ENCODE results near the gene PEX5L. TPM values are rescaled to one million over a fixed set of nuclear protein-coding genes. Genes with fewer than 3 reads are reported as not detected.

Gene PEX5L
- total RNA-seq, 2 experiments from 2014 or later = not detected

DNA sequence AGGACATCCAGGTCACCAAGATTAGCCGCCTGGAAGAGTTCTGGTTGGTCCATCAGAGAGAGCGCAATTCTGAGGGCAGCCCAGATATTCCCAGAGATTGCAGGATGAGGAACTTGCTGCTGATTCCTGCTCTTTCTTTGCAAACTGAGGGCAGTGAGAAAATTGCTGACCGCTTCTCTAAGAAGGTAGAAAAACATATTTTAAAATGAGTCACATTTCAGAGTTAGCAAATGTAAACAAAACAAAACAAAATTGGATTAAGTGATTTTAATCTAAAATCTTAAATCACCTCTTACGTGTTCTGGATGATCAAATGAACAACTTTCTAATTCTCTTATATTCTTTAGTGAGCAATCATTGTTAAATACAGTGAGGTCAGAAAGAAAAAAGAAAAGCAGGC, 234.9 kb downstream of the PEX5L start:
- TF ChIP-seq, protein P1, sequence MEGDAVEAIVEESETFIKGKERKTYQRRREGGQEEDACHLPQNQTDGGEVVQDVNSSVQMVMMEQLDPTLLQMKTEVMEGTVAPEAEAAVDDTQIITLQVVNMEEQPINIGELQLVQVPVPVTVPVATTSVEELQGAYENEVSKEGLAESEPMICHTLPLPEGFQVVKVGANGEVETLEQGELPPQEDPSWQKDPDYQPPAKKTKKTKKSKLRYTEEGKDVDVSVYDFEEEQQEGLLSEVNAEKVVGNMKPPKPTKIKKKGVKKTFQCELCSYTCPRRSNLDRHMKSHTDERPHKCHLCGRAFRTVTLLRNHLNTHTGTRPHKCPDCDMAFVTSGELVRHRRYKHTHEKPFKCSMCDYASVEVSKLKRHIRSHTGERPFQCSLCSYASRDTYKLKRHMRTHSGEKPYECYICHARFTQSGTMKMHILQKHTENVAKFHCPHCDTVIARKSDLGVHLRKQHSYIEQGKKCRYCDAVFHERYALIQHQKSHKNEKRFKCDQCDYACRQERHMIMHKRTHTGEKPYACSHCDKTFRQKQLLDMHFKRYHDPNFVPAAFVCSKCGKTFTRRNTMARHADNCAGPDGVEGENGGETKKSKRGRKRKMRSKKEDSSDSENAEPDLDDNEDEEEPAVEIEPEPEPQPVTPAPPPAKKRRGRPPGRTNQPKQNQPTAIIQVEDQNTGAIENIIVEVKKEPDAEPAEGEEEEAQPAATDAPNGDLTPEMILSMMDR (IDR thresholded peaks at IDR 0.05) = no peak
- Histone ChIP-seq H3K4me1 (ENCODE audit: insufficient read depth, low read length) (no peaks in the 10 kb centered on the region), H3K27ac (ENCODE audit: low read depth in 1 of 2, low read length in 2 of 2) (no peak overlapping the region), H3K27me3 (ENCODE audit: control insufficient read depth in 1 of 2, insufficient read depth in 2 of 2, low read length in 2 of 2) (no peaks in the 10 kb centered on the region), H3K9me3 (ENCODE audit: control insufficient read depth in 1 of 2, insufficient read depth in 1 of 2, low read length in 2 of 2) (no peaks in the 10 kb centered on the region), H3K36me3 (ENCODE audit: insufficient read depth, low read length) (no peaks in the 10 kb centered on the region), H3K4me3 (ENCODE audit: low read length) (no peak overlapping the region)
- H3K4me3 Mint-ChIP-seq = no peak overlapping the region
- H3K27me3 Mint-ChIP-seq = peaks cover 5% of the 10 kb centered on the region
- intact Hi-C loops (cut with DNase I, micrococcal nuclease) = no loop called here
- no peaks in the 10 kb centered on the region for H3K9me3 Mint-ChIP-seq
- H3K4me1 Mint-ChIP-seq (ENCODE audit: low read depth) = peaks cover 6% of the 10 kb centered on the region
- ATAC-seq (ENCODE audit: poor library complexity) (no peak), DNase-seq (no peak)
- ChIA-PET POLR2A (no interaction called here), CTCF (no interaction called here)
- H3K36me3 Mint-ChIP-seq (ENCODE audit: low read depth) = no peaks in the 10 kb centered on the region
- H3K27ac Mint-ChIP-seq = no peak overlapping the region

- Mint-ChIP-seq H3K27me3 (peaks cover 5% of the 10 kb centered on the region), H3K4me1 (ENCODE audit: low read depth) (peaks cover 6% of the 10 kb centered on the region), H3K9me3 (no peaks in the 10 kb centered on the region), H3K36me3 (ENCODE audit: low read depth) (no peaks in the 10 kb centered on the region), H3K4me3 (no peak overlapping the region), H3K27ac (no peak overlapping the region)
- POLR2A ChIA-PET = no interaction called here
- Histone ChIP-seq H3K9me3 (ENCODE audit: control insufficient read depth in 1 of 2, insufficient read depth in 1 of 2, low read length in 2 of 2) (no peaks in the 10 kb centered on the region), H3K4me1 (ENCODE audit: insufficient read depth, low read length) (no peaks in the 10 kb centered on the region), H3K36me3 (ENCODE audit: insufficient read depth, low read length) (no peaks in the 10 kb centered on the region), H3K27ac (ENCODE audit: low read depth in 1 of 2, low read length in 2 of 2) (no peak overlapping the region), H3K4me3 (ENCODE audit: low read length) (no peak overlapping the region), H3K27me3 (ENCODE audit: control insufficient read depth in 1 of 2, insufficient read depth in 2 of 2, low read length in 2 of 2) (no peaks in the 10 kb centered on the region)
- TF ChIP-seq, protein P1 (IDR thresholded peaks at IDR 0.05) = no peak
- DNase-seq (no peak), ATAC-seq (ENCODE audit: poor library complexity) (no peak)
- CTCF ChIA-PET = no interaction called here
- intact Hi-C loops (cut with DNase I, micrococcal nuclease) = no loop called here
Observed at GRCh38 chr3:179801263-179801662, 235.5 kb downstream of the PEX5L start.

GRCh38 chr3:179797192-179797591, 239.5 kb downstream of the PEX5L start:
- Histone ChIP-seq H3K4me1 (ENCODE audit: insufficient read depth, low read length) (no peaks in the 10 kb centered on the region), H3K36me3 (ENCODE audit: insufficient read depth, low read length) (no peaks in the 10 kb centered on the region), H3K9me3 (ENCODE audit: control insufficient read depth in 1 of 2, insufficient read depth in 1 of 2, low read length in 2 of 2) (no peaks in the 10 kb centered on the region), H3K4me3 (ENCODE audit: low read length) (no peak overlapping the region), H3K27me3 (ENCODE audit: control insufficient read depth in 1 of 2, insufficient read depth in 2 of 2, low read length in 2 of 2) (no peaks in the 10 kb centered on the region), H3K27ac (ENCODE audit: low read depth in 1 of 2, low read length in 2 of 2) (no peak overlapping the region)
- intact Hi-C loops (cut with DNase I, micrococcal nuclease) = no loop called here
- H3K4me1 Mint-ChIP-seq (ENCODE audit: low read depth) = no peaks in the 10 kb centered on the region
- ChIA-PET CTCF (no interaction called here), POLR2A (interaction anchor here (0.6 kb wide), 1 partner anchor 220 kb away, joined by 4 read pairs; no protein-coding TSS in a partner anchor)
- DNase-seq (no peak), ATAC-seq (ENCODE audit: poor library complexity) (no peak)
- no peaks in the 10 kb centered on the region for H3K27me3 Mint-ChIP-seq
- H3K9me3 Mint-ChIP-seq = no peaks in the 10 kb centered on the region
- no peaks in the 10 kb centered on the region for H3K36me3 Mint-ChIP-seq (ENCODE audit: low read depth)
- no peak overlapping the region for H3K27ac Mint-ChIP-seq
- no peak overlapping the region for H3K4me3 Mint-ChIP-seq
- TF ChIP-seq, protein P1 (IDR thresholded peaks at IDR 0.05) = no peak

Data from CD4-positive, alpha-beta T cell (primary cell).